Mesendoderm (in vitro differentiated cells): Measurements from ENCODE around the gene GPI.
"Not testable (repeated sequence)": the region's sequence is repeated elsewhere in the genome, so short reads cannot be mapped to it uniquely, and the experiment has no call there.

ENCODE experiments used
- DNase-seq: peaks from one replicate; pipeline ENCODE4 v3.0.0; 2013
- H2AK5ac ChIP-seq: 2 replicates; pipeline ENCODE4 v1.6.1; 2013; ENCODE audit warnings: low read length, inconsistent platforms
- H2BK120ac ChIP-seq: 2 replicates; pipeline ENCODE4 v1.6.1; 2013; ENCODE audit warnings: low read depth, mild to moderate bottlenecking, low read length, moderate library complexity, mixed read lengths
- H2BK15ac ChIP-seq: replicated peaks from 2 replicates; pipeline ENCODE4 v1.6.1; 2013; ENCODE audit warnings: low read depth, mild to moderate bottlenecking, moderate library complexity
- H2BK5ac ChIP-seq: 2 replicates; pipeline ENCODE4 v1.6.1; 2013; ENCODE audit warnings: low read length, inconsistent platforms
- H3K18ac ChIP-seq: 2 replicates; pipeline ENCODE4 v1.6.1; 2013; ENCODE audit warnings: mild to moderate bottlenecking, low read length, mixed read lengths
- H3K23ac ChIP-seq: one replicate; pipeline ENCODE4 v1.6.1; 2013; ENCODE audit warnings: low read length
- H3K27ac ChIP-seq: 2 replicates; pipeline ENCODE4 v1.5.1; 2013; ENCODE audit warnings: low read depth, mild to moderate bottlenecking, inconsistent platforms, low read length, moderate library complexity
- H3K27me3 ChIP-seq: 2 replicates; pipeline ENCODE4 v1.6.1; 2013; ENCODE audit warnings: low read length, control low read depth, mild to moderate bottlenecking, inconsistent platforms; ENCODE audit not compliant: insufficient read depth, poor library complexity
- H3K36me3 ChIP-seq: 2 replicates; pipeline ENCODE4 v1.6.1; 2013; ENCODE audit warnings: low read length, inconsistent platforms; ENCODE audit not compliant: control insufficient read depth, insufficient read depth
- H3K4ac ChIP-seq: one replicate; pipeline ENCODE4 v1.6.1; 2013; ENCODE audit warnings: low read depth, mild to moderate bottlenecking, low read length, moderate library complexity
- H3K4me1 ChIP-seq: 2 replicates; pipeline ENCODE4 v1.6.1; 2013; ENCODE audit warnings: low read depth, low read length, inconsistent platforms; ENCODE audit not compliant: control insufficient read depth
- H3K4me2 ChIP-seq: 2 replicates; pipeline ENCODE4 v1.6.1; 2013; ENCODE audit warnings: low read length
- H3K4me3 ChIP-seq: 2 replicates; pipeline ENCODE4 v1.5.1; 2013; ENCODE audit warnings: mild to moderate bottlenecking, low read length
- H3K56ac ChIP-seq: one replicate; pipeline ENCODE4 v1.6.1; 2013; ENCODE audit warnings: low read length
- H3K79me1 ChIP-seq: 2 replicates; pipeline ENCODE4 v1.6.1; 2013; ENCODE audit warnings: low read length, inconsistent platforms
- H3K79me2 ChIP-seq: 2 replicates; pipeline ENCODE4 v1.6.1; 2013; ENCODE audit warnings: mild to moderate bottlenecking, low read length; ENCODE audit not compliant: control insufficient read depth, insufficient read depth
- H3K9ac ChIP-seq: 2 replicates; pipeline ENCODE4 v1.6.1; 2013; ENCODE audit warnings: low read length, inconsistent platforms
- H4K5ac ChIP-seq: one replicate; pipeline ENCODE4 v1.6.1; 2013; ENCODE audit warnings: low read length
- H4K8ac ChIP-seq: one replicate; pipeline ENCODE4 v1.6.1; 2013; ENCODE audit warnings: low read depth, mild to moderate bottlenecking, control low read depth, low read length, moderate library complexity
- WGBS: extraction: QIAGEN DNeasy Blood & Tissue Kit; methylation state at CpG from one replicate; pipeline ENCODE4 v1.1.7; 2013; ENCODE audit warnings: low lambda C conversion rate, missing lambda C conversion rate; ENCODE audit not compliant: insufficient coverage; ENCODE audit errors: extremely low coverage; 5-methylcytosine and 5-hydroxymethylcytosine counted together

Gene GPI

DNA sequence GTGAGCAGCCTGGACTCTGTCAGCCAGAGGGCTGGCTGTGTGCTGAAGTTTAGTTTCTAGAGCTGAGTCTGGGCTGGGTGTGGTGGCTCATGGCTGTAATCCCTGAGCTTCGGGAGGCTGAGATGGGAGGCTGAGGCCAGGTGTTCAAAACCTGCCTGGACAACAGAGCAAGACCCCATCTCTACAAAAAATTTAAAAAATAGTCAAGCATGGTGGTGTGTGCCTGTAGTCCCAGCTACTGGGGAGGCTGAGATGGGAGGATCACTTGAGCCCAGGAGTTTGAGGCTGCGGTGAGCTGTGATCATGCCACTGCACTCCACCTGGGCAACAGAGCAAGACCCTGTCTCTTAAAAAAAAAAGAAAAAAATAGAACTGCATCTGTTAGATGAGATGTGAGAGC, 23.7 kb downstream of the GPI start:
- H3K4ac ChIP-seq, H3K18ac ChIP-seq, H3K27me3 ChIP-seq, H2BK120ac ChIP-seq, H4K8ac ChIP-seq, H3K4me1 ChIP-seq, H3K27ac ChIP-seq, H3K4me3 ChIP-seq, H4K5ac ChIP-seq, H3K79me1 ChIP-seq, H3K9ac ChIP-seq, H2AK5ac ChIP-seq, DNase-seq, H3K79me2 ChIP-seq, H3K4me2 ChIP-seq, H3K23ac ChIP-seq, H2BK5ac ChIP-seq, H3K56ac ChIP-seq, H2BK15ac ChIP-seq: not testable (repeated sequence)
- peaks cover 18% of the 10 kb centered on the region for H3K36me3 ChIP-seq
- WGBS = no CpG with 5 or more reads among the region's 2 CpGs

GRCh38 chr19:34391813-34392212, 26.8 kb downstream of the GPI start:
- no peak overlapping the region for H3K56ac ChIP-seq
- H3K36me3 ChIP-seq = peaks cover 18% of the 10 kb centered on the region
- no peak overlapping the region for H2BK15ac ChIP-seq
- H4K8ac ChIP-seq = no peak overlapping the region
- no peak overlapping the region for H2BK5ac ChIP-seq
- H3K79me2 ChIP-seq = no peaks in the 10 kb centered on the region
- H3K27ac ChIP-seq = no peak overlapping the region
- peaks cover 2% of the 10 kb centered on the region for H3K79me1 ChIP-seq
- no peak overlapping the region for H3K18ac ChIP-seq
- no peak overlapping the region for H3K4me3 ChIP-seq
- H2BK120ac ChIP-seq = no peak overlapping the region
- H3K9ac ChIP-seq = no peak overlapping the region
- no peak overlapping the region for H3K23ac ChIP-seq
- no peaks in the 10 kb centered on the region for H3K4me1 ChIP-seq
- no peak overlapping the region for H2AK5ac ChIP-seq
- H4K5ac ChIP-seq = no peak overlapping the region
- no peak overlapping the region for H3K4ac ChIP-seq
- no peak for DNase-seq
- H3K4me2 ChIP-seq = no peak overlapping the region
- H3K27me3 ChIP-seq = no peaks in the 10 kb centered on the region

DNA sequence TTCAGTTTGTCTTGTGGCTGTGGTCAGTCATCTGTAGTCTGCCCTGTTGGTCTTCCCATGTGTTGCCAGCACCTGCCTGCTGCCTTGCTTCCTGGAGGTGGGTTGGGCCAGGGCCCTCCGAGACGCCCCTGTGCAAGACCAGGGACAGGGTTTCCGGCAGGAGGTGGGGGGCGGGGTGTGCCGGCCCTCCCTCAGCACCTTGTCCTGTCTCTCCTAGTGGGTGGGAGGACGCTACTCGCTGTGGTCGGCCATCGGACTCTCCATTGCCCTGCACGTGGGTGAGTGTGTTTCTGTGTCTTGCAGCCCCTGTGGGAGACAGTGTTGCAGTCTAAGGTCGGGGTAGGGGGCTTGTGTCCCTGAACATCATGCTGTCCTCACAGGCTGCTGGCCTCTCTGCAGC, 28.0 kb downstream of the GPI start:
- H3K4me3 ChIP-seq = no peak overlapping the region
- H4K5ac ChIP-seq = no peak overlapping the region
- H4K8ac ChIP-seq = no peak overlapping the region
- H3K4me1 ChIP-seq = no peaks in the 10 kb centered on the region
- no peaks in the 10 kb centered on the region for H3K79me2 ChIP-seq
- H3K56ac ChIP-seq = no peak overlapping the region
- no peak overlapping the region for H3K23ac ChIP-seq
- peaks cover 2% of the 10 kb centered on the region for H3K79me1 ChIP-seq
- no peak overlapping the region for H3K4me2 ChIP-seq
- DNase-seq = no peak
- H3K4ac ChIP-seq = no peak overlapping the region
- H2AK5ac ChIP-seq = no peak overlapping the region
- H3K18ac ChIP-seq = no peak overlapping the region
- H3K36me3 ChIP-seq = peaks cover 10% of the 10 kb centered on the region
- H2BK15ac ChIP-seq = no peak overlapping the region
- no peak overlapping the region for H3K9ac ChIP-seq
- no peak overlapping the region for H2BK5ac ChIP-seq
- no peaks in the 10 kb centered on the region for H3K27me3 ChIP-seq
- H2BK120ac ChIP-seq = no peak overlapping the region
- H3K27ac ChIP-seq = no peak overlapping the region
- WGBS = no CpG with 5 or more reads among the region's 11 CpGs

DNA sequence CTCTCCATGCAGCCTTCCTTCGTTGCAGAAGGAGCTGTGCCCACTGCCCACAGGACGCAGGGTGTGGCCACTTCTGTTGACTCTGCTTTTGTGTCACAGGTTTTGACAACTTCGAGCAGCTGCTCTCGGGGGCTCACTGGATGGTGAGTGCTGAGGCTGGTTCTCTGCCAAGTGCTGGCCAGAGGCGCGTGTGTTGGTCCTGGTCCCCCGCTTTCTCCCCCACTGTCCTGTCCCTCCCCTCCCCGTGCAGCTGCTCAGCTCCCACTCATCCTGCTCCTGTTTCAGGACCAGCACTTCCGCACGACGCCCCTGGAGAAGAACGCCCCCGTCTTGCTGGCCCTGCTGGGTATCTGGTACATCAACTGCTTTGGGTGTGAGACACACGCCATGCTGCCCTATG, 28.6 kb downstream of the GPI start:
- Histone ChIP-seq H2BK5ac (no peak overlapping the region), H2AK5ac (no peak overlapping the region), H2BK120ac (no peak overlapping the region), H3K9ac (no peak overlapping the region), H3K4me3 (no peak overlapping the region), H3K18ac (no peak overlapping the region), H3K4me1 (no peaks in the 10 kb centered on the region), H4K8ac (no peak overlapping the region), H3K79me2 (no peaks in the 10 kb centered on the region), H3K4ac (no peak overlapping the region), H3K79me1 (peaks cover 2% of the 10 kb centered on the region), H3K36me3 (peaks cover 10% of the 10 kb centered on the region), H4K5ac (no peak overlapping the region), H3K56ac (no peak overlapping the region), H3K27me3 (no peaks in the 10 kb centered on the region), H2BK15ac (no peak overlapping the region), H3K23ac (no peak overlapping the region), H3K4me2 (no peak overlapping the region), H3K27ac (no peak overlapping the region)
- no CpG with 5 or more reads among the region's 14 CpGs for WGBS
- DNase-seq = no peak

GRCh38 chr19:34397853-34398252, 32.9 kb downstream of the GPI start:
- Histone ChIP-seq H3K4me2 (no peak overlapping the region), H3K79me2 (no peaks in the 10 kb centered on the region), H3K4ac (no peak overlapping the region)

GRCh38 chr19:34399886-34400285, 34.9 kb downstream of the GPI start:
- no peak overlapping the region for H3K4me3 ChIP-seq
- DNase-seq = no peak
- H3K56ac ChIP-seq = no peak overlapping the region
- H2BK5ac ChIP-seq = no peak overlapping the region
- WGBS = no CpG with 5 or more reads among the region's 9 CpGs
- no peak overlapping the region for H2AK5ac ChIP-seq
- no peak overlapping the region for H2BK15ac ChIP-seq
- no peaks in the 10 kb centered on the region for H3K4me1 ChIP-seq
- no peak overlapping the region for H4K8ac ChIP-seq
- H3K79me2 ChIP-seq = peaks cover 2% of the 10 kb centered on the region
- peaks cover 4% of the 10 kb centered on the region for H3K36me3 ChIP-seq
- H3K23ac ChIP-seq = no peak overlapping the region
- H4K5ac ChIP-seq = no peak overlapping the region
- no peak overlapping the region for H2BK120ac ChIP-seq
- no peak overlapping the region for H3K4ac ChIP-seq
- H3K27me3 ChIP-seq = no peaks in the 10 kb centered on the region
- no peaks in the 10 kb centered on the region for H3K79me1 ChIP-seq
- no peak overlapping the region for H3K27ac ChIP-seq
- H3K18ac ChIP-seq = no peak overlapping the region
- H3K9ac ChIP-seq = no peak overlapping the region
- H3K4me2 ChIP-seq = no peak overlapping the region

More at GRCh38 chr19:34397853-34398252, 32.9 kb downstream of the GPI start:
- WGBS = no CpG with 5 or more reads among the region's 1 CpG
- no peak for DNase-seq
- Histone ChIP-seq H3K23ac (no peak overlapping the region), H3K79me1 (no peaks in the 10 kb centered on the region), H4K5ac (no peak overlapping the region), H3K56ac (no peak overlapping the region), H3K27ac (no peak overlapping the region), H3K27me3 (no peaks in the 10 kb centered on the region), H3K4me1 (no peaks in the 10 kb centered on the region), H3K9ac (no peak overlapping the region), H2BK5ac (no peak overlapping the region), H2BK120ac (no peak overlapping the region), H3K4me3 (no peak overlapping the region), H4K8ac (no peak overlapping the region), H3K36me3 (peaks cover 4% of the 10 kb centered on the region), H2AK5ac (no peak overlapping the region), H2BK15ac (no peak overlapping the region), H3K18ac (no peak overlapping the region)
